Ovary (tissue), 9 donors: ENCODE results near the gene SULT4A1. TPM values are rescaled to one million over a fixed set of nuclear protein-coding genes. Genes with fewer than 3 reads are reported as not detected.

Source experiments
- DNase-seq, 5 donors: peaks; one replicate each; pipeline ENCODE4 v3.0.0-alpha.2; 2019 to 2020
- H3K27ac ChIP-seq, 2 donors: fragments of 200-600 bp; one replicate each; pipeline versions ENCODE4 v1.5.1 to v1.8.0; 2019 to 2022
- H3K27me3 ChIP-seq: fragments of 200-600 bp; one replicate; pipeline ENCODE4 v1.8.0; 2022
- H3K36me3 ChIP-seq: fragments of 200-600 bp; sonication (generic); one replicate; pipeline ENCODE4 v1.5.1; 2019
- H3K4me1 ChIP-seq: one replicate; pipeline ENCODE4 v1.8.1; 2013; ENCODE audit warnings: mild to moderate bottlenecking, moderate library complexity; ENCODE audit not compliant: insufficient read depth
- H3K4me3 ChIP-seq: fragments of 200-600 bp; sonication (generic); one replicate; pipeline ENCODE4 v1.5.1; 2017
- H3K9me3 ChIP-seq, 2 donors: fragments of 200-600 bp in 1 of 2; sonication (generic) in 1 of 2; one replicate each; pipeline versions ENCODE4 v1.5.1 to v1.8.1; 2013 to 2019; ENCODE audit warnings: mild to moderate bottlenecking in 1 of 2, moderate library complexity in 1 of 2
- EP300 ChIP-seq: sonication (generic); formaldehyde crosslinking; IDR thresholded peaks from one replicate; pipeline ENCODE4 v1.6.1; 2017; ENCODE audit warnings: antibody characterized with exemption
- POLR2A ChIP-seq: fragments of 450-650 bp; IDR thresholded peaks from one replicate; pipeline ENCODE4 v1.6.1; 2017; ENCODE audit warnings: antibody characterized with exemption, mild to moderate bottlenecking, moderate library complexity
- WGBS, 3 donors: extraction: QIAGEN DNeasy Blood & Tissue Kit in 1 of 3; methylation state at CpG; one replicate each; pipeline versions ENCODE4 v1.1.5 to v1.1.7; 2013 to 2017; 5-methylcytosine and 5-hydroxymethylcytosine counted together
- intact Hi-C, 4 donors: fragments of 100-400 bp; cut with DNase I; formaldehyde crosslinking; loops; one replicate each; pipeline versions ENCODE4 v1.11.0 to v1.15.1; 2022 to 2023
- polyA plus RNA-seq, 2 donors: library from polyadenylated mRNA; stranded (reverse); fragments of 200-250 nt in 1 of 2; fragments of 350-450 nt in 1 of 2; fragmentation: Illumina TruSeq in 1 of 2; extraction: RNeasy Lipid Tissue Mini Kit (QIAGEN cat#74804) in 1 of 2; gene quantifications; one replicate each; pipeline ENCODE4 v1.2.3, GENCODE V29; 2013 to 2014
- total RNA-seq, 7 donors: library from RNA; depleted of rRNA in 2 of 7; stranded (reverse); fragments of >200 nt in 2 of 7; fragmentation: NEBNext Ultra II Directional in 3 of 7; extraction: Animal tissue kit (Norgen Biotek cat#: 25700) in 3 of 7; gene quantifications; one replicate each; pipeline versions ENCODE4 v1.1.0 to v1.2.4, GENCODE V29; 2016 to 2023
- TF ChIP-seq, protein P1 (sequence below), 3 donors: fragments of 450-650 bp in 2 of 3; fragments of 200-600 bp in 1 of 3; IDR thresholded peaks; one replicate each; pipeline versions ENCODE4 v1.5.1 to v1.8.0; 2016 to 2022; ENCODE audit warnings: antibody characterized with exemption in 3 of 3, mild to moderate bottlenecking in 1 of 3
- donor health status: DM: no; HTN: no; CAD: no; lungs with moderate emphysema.
- donor health status: DM: no; HTN: no; CAD: no.
- donor health status: Bipolar disorder and iron deficiency.
- donor health status: DM: yes; HTN: yes; CAD: no.
- donor health status: DM: no; HTN: no; CAD: no.
- donor health status: DM: yes; HTN: yes; CAD: no.

Gene SULT4A1
- total and polyA plus RNA-seq, 9 donors = 0.36 to 3.5 (median 1.8) TPM

DNA sequence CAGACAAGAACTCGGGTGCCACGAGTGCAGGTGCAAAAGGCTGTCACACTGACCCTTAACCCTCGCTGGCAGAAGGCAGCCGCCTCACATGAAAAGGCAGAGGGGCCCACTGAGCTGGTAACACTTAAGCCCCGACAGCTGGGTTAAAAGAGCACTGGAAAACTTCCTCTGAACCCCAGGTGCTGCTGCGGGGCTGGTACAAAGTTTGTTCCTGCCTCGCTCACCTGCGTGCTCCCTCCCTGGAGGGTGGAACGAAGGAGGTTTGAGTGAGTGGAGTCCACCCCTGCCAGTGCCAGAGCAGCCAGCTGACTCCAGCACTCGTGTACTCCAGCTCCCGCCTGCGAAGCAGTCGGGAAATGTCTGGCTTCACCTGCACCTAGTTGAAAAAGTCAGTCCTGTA is 12.6 kb downstream of the SULT4A1 start:
- Histone ChIP-seq H3K27me3 (no peaks in the 10 kb centered on the region), H3K4me1 (no peaks in the 10 kb centered on the region), H3K27ac (no peak overlapping the region), H3K9me3 (no peaks in the 10 kb centered on the region), H3K4me3 (no peak overlapping the region), H3K36me3 (no peaks in the 10 kb centered on the region)
- peak in 1 of 5 donors; percentile 10 for DNase-seq
- 86 to 90% (median 88%) methylated on average over 13 of the region's 13 CpGs for WGBS, 3 donors
- intact Hi-C loops = no loop called here
- TF ChIP-seq, protein P1, sequence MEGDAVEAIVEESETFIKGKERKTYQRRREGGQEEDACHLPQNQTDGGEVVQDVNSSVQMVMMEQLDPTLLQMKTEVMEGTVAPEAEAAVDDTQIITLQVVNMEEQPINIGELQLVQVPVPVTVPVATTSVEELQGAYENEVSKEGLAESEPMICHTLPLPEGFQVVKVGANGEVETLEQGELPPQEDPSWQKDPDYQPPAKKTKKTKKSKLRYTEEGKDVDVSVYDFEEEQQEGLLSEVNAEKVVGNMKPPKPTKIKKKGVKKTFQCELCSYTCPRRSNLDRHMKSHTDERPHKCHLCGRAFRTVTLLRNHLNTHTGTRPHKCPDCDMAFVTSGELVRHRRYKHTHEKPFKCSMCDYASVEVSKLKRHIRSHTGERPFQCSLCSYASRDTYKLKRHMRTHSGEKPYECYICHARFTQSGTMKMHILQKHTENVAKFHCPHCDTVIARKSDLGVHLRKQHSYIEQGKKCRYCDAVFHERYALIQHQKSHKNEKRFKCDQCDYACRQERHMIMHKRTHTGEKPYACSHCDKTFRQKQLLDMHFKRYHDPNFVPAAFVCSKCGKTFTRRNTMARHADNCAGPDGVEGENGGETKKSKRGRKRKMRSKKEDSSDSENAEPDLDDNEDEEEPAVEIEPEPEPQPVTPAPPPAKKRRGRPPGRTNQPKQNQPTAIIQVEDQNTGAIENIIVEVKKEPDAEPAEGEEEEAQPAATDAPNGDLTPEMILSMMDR (IDR thresholded peaks at IDR 0.05) = no peak
- no peak for TF ChIP-seq POLR2A
- no peak for TF ChIP-seq EP300

- TF ChIP-seq, protein P1 (IDR thresholded peaks at IDR 0.05) = no peak
- no peaks in the 10 kb centered on the region for H3K9me3 ChIP-seq
- no peak overlapping the region for H3K4me3 ChIP-seq
- H3K27ac ChIP-seq = no peak overlapping the region
- intact Hi-C loops = no loop called here
- no peaks in the 10 kb centered on the region for H3K4me1 ChIP-seq
- no peaks in the 10 kb centered on the region for H3K27me3 ChIP-seq
- DNase-seq = peak in 1 of 5 donors; percentile 62
- WGBS, 3 donors = 38 to 42% (median 41%) methylated on average over 16 of the region's 16 CpGs
- H3K36me3 ChIP-seq = no peaks in the 10 kb centered on the region
Measured at GRCh38 chr22:43848366-43849171, 13.7 kb downstream of the SULT4A1 start.

- no peaks in the 10 kb centered on the region for H3K36me3 ChIP-seq
- TF ChIP-seq POLR2A = no peak
- TF ChIP-seq, protein P1 (IDR thresholded peaks at IDR 0.05) = no peak
- no peak for TF ChIP-seq EP300
- no peaks in the 10 kb centered on the region for H3K27me3 ChIP-seq
- H3K4me1 ChIP-seq = no peaks in the 10 kb centered on the region
- intact Hi-C loops = no loop called here
- 87 to 90% (median 90%) methylated on average over 13 to 14 of the region's 14 CpGs for WGBS, 3 donors
- no peaks in the 10 kb centered on the region for H3K9me3 ChIP-seq
- no peak overlapping the region for H3K27ac ChIP-seq
- H3K4me3 ChIP-seq = no peak overlapping the region
- peak in 2 of 5 donors; percentile 11 to 24 for DNase-seq
Measured at GRCh38 chr22:43847376-43848289, 14.7 kb downstream of the SULT4A1 start.

DNA sequence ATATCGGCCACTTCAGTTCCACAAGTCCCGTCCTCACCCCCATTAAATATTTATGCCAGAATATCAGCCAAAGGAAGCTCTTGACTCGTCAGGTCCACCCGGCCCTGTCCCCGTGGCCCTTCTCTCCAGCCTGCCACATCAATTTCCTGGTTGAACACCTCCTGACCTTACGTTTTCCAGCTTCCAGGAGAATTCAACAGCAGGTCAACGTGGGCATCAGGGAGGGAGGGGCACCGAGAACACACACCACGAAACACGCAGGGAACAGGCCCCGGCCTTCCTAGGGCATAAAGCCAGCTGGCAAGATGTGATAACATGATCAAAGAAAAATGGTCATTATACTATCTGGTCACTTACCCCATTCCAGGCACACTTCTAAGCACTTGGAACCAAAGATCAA is 15.3 kb downstream of the SULT4A1 start:
- no peak for TF ChIP-seq POLR2A
- TF ChIP-seq EP300 = no peak
- TF ChIP-seq, protein P1 (IDR thresholded peaks at IDR 0.05) = no peak
- Histone ChIP-seq H3K4me3 (no peak overlapping the region), H3K4me1 (no peaks in the 10 kb centered on the region), H3K27me3 (no peaks in the 10 kb centered on the region), H3K36me3 (no peaks in the 10 kb centered on the region), H3K27ac (no peak overlapping the region), H3K9me3 (no peaks in the 10 kb centered on the region)
- intact Hi-C loops = no loop called here
- WGBS, 3 donors = 85 to 87% (median 87%) methylated on average over 11 of the region's 11 CpGs
- DNase-seq = peak in 2 of 5 donors; percentile 7 to 21
